ENCODE results near the gene MYH11. TPM values are rescaled to one million over a fixed set of nuclear protein-coding genes. Genes with fewer than 3 reads are reported as not detected.
A peak's percentile ranks its signal among the peaks of the same experiment; 100 is the strongest.

MYH11 gene
- total and polyA plus RNA-seq, 5 donors, result 70.6 to 420 (median 110) TPM

DNA sequence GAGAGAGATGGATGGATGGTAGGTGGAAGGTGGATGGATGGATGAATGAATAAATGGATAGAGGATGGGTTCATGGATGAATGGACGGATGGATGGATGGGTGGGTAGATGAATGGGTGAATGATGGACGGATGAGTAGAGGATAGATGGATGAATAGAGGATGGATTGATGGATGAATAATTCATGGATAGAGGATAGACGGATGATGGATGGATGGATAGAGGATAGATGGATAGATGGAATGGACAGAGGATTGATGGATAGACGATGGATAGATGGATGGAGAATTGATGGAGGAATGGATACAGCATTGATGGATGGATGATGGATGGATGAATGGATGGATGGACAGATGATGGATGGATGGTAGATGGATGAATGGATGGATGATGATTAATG lies 91.7 kb downstream of the MYH11 start:
- ATAC-seq, result no peak
- Histone ChIP-seq H3K27me3 (ENCODE audit: control insufficient read depth, insufficient read depth) (no peaks in the 10 kb centered on the region), H3K4me1 (ENCODE audit: control insufficient read depth, insufficient read depth, low read length) (no peaks in the 10 kb centered on the region), H3K9me3 (ENCODE audit: control insufficient read depth, low read length) (no peaks in the 10 kb centered on the region), H3K4me3 (ENCODE audit: low read length) (no peak overlapping the region), H3K27ac (ENCODE audit: low read length) (no peak overlapping the region)
- 80% methylated on average over 4 of the region's 4 CpGs for WGBS
- DNase-seq, result no peak
- intact Hi-C loops (cut with DNase I), result loop anchor here in 2 of 4 donors (5.0 to 10.0 kb wide), 3 partner anchors 52 to 360 kb away; no protein-coding TSS in a partner anchor

DNA sequence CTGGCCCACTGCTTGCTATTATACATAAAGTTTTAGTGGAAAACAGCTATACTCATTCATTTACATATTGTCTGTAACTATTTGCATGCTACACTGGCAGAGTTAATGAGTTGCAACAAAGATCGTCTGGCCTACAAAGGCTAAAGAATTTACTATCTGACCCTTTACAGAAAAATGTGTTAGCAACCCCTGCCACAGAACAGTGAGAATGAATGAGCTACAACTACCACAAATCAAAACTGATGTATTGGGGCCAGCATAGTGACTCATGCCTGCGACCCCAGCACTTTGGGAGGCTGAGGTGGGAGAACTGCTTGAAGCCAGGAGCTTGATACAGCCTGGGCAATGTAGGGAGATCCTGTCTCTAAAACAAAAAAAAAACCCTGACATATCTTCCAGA lies 92.7 kb downstream of the MYH11 start:
- ATAC-seq, result no peak
- Histone ChIP-seq H3K27ac (ENCODE audit: low read length) (no peak overlapping the region), H3K27me3 (ENCODE audit: control insufficient read depth, insufficient read depth) (no peaks in the 10 kb centered on the region), H3K4me3 (ENCODE audit: low read length) (no peak overlapping the region), H3K4me1 (ENCODE audit: control insufficient read depth, insufficient read depth, low read length) (no peaks in the 10 kb centered on the region), H3K9me3 (ENCODE audit: control insufficient read depth, low read length) (no peaks in the 10 kb centered on the region)
- intact Hi-C loops (cut with DNase I), result loop anchor here in 1 of 4 donors (10.0 kb wide), 1 partner anchor 361 kb away; no protein-coding TSS in a partner anchor
- WGBS, result 68% methylated on average over 2 of the region's 2 CpGs
- no peak for DNase-seq

DNA sequence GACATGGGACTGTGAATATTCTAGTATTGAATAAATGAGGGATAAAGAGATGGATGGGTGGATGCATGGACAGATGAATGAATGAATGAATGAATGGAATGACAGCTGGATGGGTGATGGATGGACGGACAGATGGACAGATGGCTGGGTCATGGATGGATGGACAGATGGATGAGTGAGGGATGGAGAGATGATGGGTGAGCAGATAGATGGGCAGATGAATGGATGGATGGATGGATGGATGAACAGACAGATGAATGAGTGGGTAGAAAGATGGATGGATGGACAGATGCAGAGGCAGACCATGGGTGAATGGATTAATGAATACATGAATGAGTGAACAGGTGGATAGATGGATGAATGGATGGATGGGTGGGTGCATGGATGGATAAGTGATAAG lies 96.7 kb downstream of the MYH11 start:
- WGBS, result 94% methylated on average over 1 of the region's 1 CpG
- Histone ChIP-seq H3K4me3 (ENCODE audit: low read length) (no peak overlapping the region), H3K27me3 (ENCODE audit: control insufficient read depth, insufficient read depth) (no peaks in the 10 kb centered on the region), H3K27ac (ENCODE audit: low read length) (no peak overlapping the region), H3K9me3 (ENCODE audit: control insufficient read depth, low read length) (no peaks in the 10 kb centered on the region), H3K4me1 (ENCODE audit: control insufficient read depth, insufficient read depth, low read length) (no peaks in the 10 kb centered on the region)
- no peak for DNase-seq
- no peak for ATAC-seq
- intact Hi-C loops (cut with DNase I), result loop anchor here in 1 of 4 donors (10.0 kb wide), 1 partner anchor 365 kb away; no protein-coding TSS in a partner anchor

DNA sequence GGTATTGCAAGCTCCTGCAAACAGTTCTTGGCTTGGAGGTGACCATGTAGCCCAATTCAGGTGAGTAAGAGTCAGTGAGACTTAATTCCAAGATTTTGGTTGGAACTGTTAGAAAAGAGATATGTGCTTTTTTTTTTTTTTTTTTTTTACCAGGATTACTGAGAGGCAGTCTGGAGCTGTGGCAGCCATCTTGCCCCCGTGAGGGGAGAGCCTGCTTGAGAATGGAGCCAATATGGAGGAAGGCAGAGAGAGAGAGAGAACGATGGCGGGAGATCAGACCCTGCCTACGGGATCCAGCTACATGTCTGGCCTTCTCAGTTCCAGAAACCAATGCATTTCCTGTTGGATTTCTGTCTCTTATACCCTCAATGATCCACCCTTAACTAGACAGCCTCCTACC lies 97.8 kb downstream of the MYH11 start:
- intact Hi-C loops (cut with DNase I), result loop anchor here in 1 of 4 donors (10.0 kb wide), 1 partner anchor 436 kb away; no protein-coding TSS in a partner anchor

DNA sequence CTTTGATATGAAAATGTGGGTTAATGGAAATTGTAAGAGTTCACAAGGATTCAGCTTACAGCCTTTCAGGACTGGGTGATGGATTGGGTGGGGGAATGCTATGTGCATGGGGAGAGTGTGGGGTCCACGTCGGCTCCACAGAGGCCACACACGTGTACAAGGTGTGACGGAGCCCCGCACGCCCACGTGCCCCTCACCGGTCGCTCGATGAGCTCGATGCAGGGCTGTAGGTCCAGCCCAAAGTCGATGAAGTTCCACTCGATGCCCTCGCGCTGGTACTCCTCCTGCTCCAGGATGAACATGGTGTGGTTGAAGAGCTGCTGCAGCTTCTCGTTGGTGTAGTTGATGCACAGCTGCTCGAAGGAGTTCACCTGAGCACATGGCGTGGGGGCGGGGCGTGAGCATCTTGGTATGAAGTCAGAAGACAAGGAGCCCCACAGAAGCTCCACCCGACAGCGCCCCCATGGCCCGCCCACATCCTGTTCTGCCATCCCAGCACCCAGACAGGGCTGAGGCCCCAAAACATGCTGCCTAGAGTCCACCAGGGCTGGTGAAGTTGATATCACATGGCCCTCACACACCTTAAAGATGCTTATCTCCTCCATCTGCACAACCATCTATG lies 99.1 kb downstream of the MYH11 start:
- H3K4me1 ChIP-seq (ENCODE audit: control insufficient read depth, insufficient read depth, low read length), result no peaks in the 10 kb centered on the region
- no peak for DNase-seq
- intact Hi-C loops (cut with DNase I), result loop anchor here in 1 of 4 donors (10.0 kb wide), 1 partner anchor 437 kb away; no protein-coding TSS in a partner anchor
- H3K9me3 ChIP-seq (ENCODE audit: control insufficient read depth, low read length), result no peaks in the 10 kb centered on the region
- ATAC-seq, result peak; percentile 28 to 31
- H3K4me3 ChIP-seq (ENCODE audit: low read length), result no peak overlapping the region
- no peak overlapping the region for H3K27ac ChIP-seq (ENCODE audit: low read length)
- no peaks in the 10 kb centered on the region for H3K27me3 ChIP-seq (ENCODE audit: control insufficient read depth, insufficient read depth)
- 92% methylated on average over 23 of the region's 23 CpGs for WGBS

More for the DNA sequence above, 97.8 kb downstream of the MYH11 start:
- Histone ChIP-seq H3K27ac (ENCODE audit: low read length) (no peak overlapping the region), H3K4me3 (ENCODE audit: low read length) (no peak overlapping the region), H3K9me3 (ENCODE audit: control insufficient read depth, low read length) (no peaks in the 10 kb centered on the region), H3K4me1 (ENCODE audit: control insufficient read depth, insufficient read depth, low read length) (no peaks in the 10 kb centered on the region), H3K27me3 (ENCODE audit: control insufficient read depth, insufficient read depth) (no peaks in the 10 kb centered on the region)
- WGBS, result 91% methylated on average over 4 of the region's 4 CpGs
- DNase-seq (no peak), ATAC-seq (no peak)

DNA sequence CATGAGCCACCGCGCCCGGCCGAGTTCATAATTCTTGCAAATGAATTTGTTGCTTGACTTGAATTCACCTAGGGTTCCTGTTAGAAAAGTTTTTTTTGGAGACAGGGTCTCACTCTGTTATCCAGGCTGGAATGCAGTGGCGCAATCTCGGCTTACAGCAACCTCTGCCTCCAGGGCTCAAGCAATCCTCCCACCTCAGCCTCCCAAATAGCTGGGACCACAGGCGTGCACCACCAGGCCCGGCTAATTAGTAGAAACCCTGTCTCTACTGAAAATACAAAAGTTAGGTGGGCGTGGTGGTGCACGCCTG lies 99.8 kb downstream of the MYH11 start:
- H3K4me1 ChIP-seq (ENCODE audit: control insufficient read depth, insufficient read depth, low read length), result no peaks in the 10 kb centered on the region
- intact Hi-C loops (cut with DNase I), result loop anchor here in 1 of 4 donors (10.0 kb wide), 1 partner anchor 438 kb away; no protein-coding TSS in a partner anchor

DNA sequence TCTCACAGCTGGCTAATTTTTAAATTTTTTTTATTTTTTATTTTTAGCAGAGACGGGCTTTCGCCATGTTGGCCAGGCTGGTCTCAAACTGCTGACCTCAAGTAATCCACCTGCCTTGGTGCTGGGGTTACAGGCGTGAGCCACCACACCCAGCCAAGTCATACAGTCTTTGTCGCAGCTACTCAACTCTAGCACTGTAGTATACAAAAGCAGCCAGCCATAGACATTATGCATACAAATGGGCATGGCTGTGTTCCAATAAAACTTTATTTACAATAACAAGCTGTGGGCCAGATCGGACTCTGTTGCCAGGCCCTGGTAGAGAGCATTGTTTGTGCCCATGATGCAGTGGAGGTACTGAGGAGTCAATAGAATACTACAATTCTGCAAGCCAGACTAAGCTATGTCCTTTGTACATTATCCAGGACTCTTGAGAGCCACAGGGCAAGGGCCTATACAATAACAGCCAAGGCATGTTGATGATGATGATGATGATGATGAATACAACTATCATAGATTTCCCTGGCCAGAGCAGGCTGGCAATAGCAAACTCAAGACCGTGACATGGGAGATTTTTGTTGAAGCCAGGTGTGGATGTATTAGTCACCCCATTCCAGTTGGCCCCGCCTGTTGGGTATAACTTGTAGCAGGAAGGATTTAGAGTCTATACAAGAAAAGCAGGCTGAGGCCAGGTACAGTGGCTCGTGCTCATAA lies 101.8 kb downstream of the MYH11 start:
- ATAC-seq (no peak), DNase-seq (no peak)
- no peak overlapping the region for H3K4me3 ChIP-seq (ENCODE audit: low read length)
- WGBS, result 92% methylated on average over 8 of the region's 8 CpGs
- no peaks in the 10 kb centered on the region for H3K9me3 ChIP-seq (ENCODE audit: control insufficient read depth, low read length)
- intact Hi-C loops (cut with DNase I), result loop anchor here in 1 of 4 donors (10.0 kb wide), 1 partner anchor 440 kb away; no protein-coding TSS in a partner anchor
- H3K4me1 ChIP-seq (ENCODE audit: control insufficient read depth, insufficient read depth, low read length), result no peaks in the 10 kb centered on the region
- no peaks in the 10 kb centered on the region for H3K27me3 ChIP-seq (ENCODE audit: control insufficient read depth, insufficient read depth)
- no peak overlapping the region for H3K27ac ChIP-seq (ENCODE audit: low read length)

More for the DNA sequence above, 99.8 kb downstream of the MYH11 start:
- WGBS, result 80% methylated on average over 10 of the region's 10 CpGs
- H3K27ac ChIP-seq (ENCODE audit: low read length), result no peak overlapping the region
- no peaks in the 10 kb centered on the region for H3K27me3 ChIP-seq (ENCODE audit: control insufficient read depth, insufficient read depth)
- H3K9me3 ChIP-seq (ENCODE audit: control insufficient read depth, low read length), result no peaks in the 10 kb centered on the region
- H3K4me3 ChIP-seq (ENCODE audit: low read length), result no peak overlapping the region
- ATAC-seq (no peak), DNase-seq (no peak)

DNA sequence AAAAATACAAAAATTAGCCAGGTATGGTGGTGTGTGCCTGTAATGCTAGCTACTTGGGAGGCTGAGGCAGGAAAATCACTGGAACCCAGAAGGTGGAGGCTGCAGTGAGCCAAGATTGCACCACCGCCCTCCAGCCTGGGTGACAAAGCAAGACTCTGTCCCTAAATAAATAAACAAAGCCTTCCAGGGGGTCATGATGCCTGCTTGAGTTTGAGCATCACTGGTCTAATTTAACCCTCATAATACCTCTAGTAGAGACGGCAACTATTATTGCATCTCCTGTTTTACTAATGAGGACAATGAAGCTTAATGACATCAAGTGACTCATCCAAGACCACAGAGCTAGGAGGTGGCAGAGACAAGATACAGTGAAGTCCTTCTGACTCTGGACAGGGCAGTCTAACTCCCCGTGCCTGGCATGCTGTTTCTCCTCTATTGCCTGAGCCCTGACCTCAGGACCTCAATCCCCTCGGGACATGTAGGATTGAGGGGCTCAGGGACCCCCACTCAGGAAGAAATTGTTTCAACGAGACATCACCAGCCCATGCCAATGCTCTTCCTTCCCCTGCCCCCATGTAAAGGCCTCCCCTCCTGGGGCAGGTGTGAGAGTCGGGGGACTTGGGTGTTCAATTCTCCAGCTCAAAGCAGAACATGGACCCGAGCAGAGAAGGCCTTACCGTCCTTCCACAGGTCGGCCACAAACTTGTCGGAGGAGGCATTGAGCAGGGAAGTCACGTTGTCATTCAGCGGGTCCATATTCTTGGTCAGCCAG lies 103.9 kb downstream of the MYH11 start:
- WGBS, result 88% methylated on average over 12 of the region's 12 CpGs
- no peak overlapping the region for H3K27ac ChIP-seq (ENCODE audit: low read length)

DNA sequence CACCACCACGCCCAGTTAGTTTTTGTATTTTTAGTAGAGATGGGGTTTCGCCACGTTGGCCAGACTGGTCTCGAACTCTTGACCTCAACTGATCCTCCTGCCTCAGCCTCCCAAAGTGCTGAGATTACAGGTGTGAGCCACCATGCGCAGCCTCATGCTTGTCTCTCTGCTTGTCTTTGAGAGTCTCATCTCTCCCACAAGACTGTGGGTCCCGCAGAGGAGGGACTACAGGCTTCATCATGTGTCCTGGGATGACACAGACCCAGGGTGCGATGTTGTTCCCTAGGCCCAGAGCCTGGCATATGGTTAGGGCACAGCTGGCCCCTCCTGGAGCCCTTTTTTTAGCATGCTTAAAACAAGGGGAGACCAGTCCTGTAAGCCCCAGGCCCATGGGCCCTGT lies 104.9 kb downstream of the MYH11 start:
- no peak for ATAC-seq
- intact Hi-C loops (cut with DNase I), result loop anchor here in 1 of 4 donors (10.0 kb wide), 1 partner anchor 443 kb away; no protein-coding TSS in a partner anchor
- H3K4me1 ChIP-seq (ENCODE audit: control insufficient read depth, insufficient read depth, low read length), result no peaks in the 10 kb centered on the region
- no peak for DNase-seq
- 91% methylated on average over 7 of the region's 7 CpGs for WGBS
- H3K27me3 ChIP-seq (ENCODE audit: control insufficient read depth, insufficient read depth), result no peaks in the 10 kb centered on the region
- H3K27ac ChIP-seq (ENCODE audit: low read length), result no peak overlapping the region
- H3K4me3 ChIP-seq (ENCODE audit: low read length), result no peak overlapping the region
- H3K9me3 ChIP-seq (ENCODE audit: control insufficient read depth, low read length), result no peaks in the 10 kb centered on the region

More for the DNA sequence above, 103.9 kb downstream of the MYH11 start:
- ATAC-seq, result no peak
- Histone ChIP-seq H3K4me1 (ENCODE audit: control insufficient read depth, insufficient read depth, low read length) (no peaks in the 10 kb centered on the region), H3K27me3 (ENCODE audit: control insufficient read depth, insufficient read depth) (no peaks in the 10 kb centered on the region), H3K4me3 (ENCODE audit: low read length) (no peak overlapping the region), H3K9me3 (ENCODE audit: control insufficient read depth, low read length) (no peaks in the 10 kb centered on the region)
- intact Hi-C loops (cut with DNase I), result loop anchor here in 1 of 4 donors (10.0 kb wide), 1 partner anchor 442 kb away; no protein-coding TSS in a partner anchor
- DNase-seq, result no peak

DNA sequence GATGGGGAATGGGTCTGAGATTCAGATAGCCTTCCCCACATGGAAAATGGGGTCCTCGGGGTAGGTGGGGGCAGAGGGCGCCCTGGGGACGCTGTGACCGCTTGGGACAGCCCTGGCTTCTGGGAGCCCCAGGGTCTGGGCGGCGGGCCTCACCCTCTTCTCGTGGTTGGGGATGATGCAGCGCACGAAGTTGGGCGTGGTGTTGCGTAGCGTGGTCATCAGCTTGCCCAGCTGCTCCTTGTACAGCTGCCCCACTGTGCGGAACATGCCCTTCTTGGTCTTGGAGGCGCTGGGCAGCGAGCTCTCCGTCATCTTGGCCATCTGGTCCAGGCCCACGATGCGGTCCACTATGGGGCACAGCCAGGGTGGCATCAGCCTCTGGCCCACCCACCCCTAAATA lies 106.8 kb downstream of the MYH11 start:
- 88% methylated on average over 18 of the region's 18 CpGs for WGBS
- no peak for ATAC-seq
- no peak for DNase-seq
- Histone ChIP-seq H3K9me3 (ENCODE audit: control insufficient read depth, low read length) (no peaks in the 10 kb centered on the region), H3K4me3 (ENCODE audit: low read length) (no peak overlapping the region), H3K27me3 (ENCODE audit: control insufficient read depth, insufficient read depth) (no peaks in the 10 kb centered on the region), H3K4me1 (ENCODE audit: control insufficient read depth, insufficient read depth, low read length) (no peaks in the 10 kb centered on the region), H3K27ac (ENCODE audit: low read length) (no peak overlapping the region)
- intact Hi-C loops (cut with DNase I), result loop anchor here in 1 of 4 donors (10.0 kb wide), 1 partner anchor 445 kb away; no protein-coding TSS in a partner anchor
